ENCODE data around the gene PRKCE. TPM values are rescaled to one million over a fixed set of nuclear protein-coding genes. Genes with fewer than 3 reads are reported as not detected.
A peak's percentile ranks its signal among the peaks of the same experiment; 100 is the strongest.

PRKCE gene
- total RNA-seq, 1 experiment from 2014 or later = 17.7 TPM

DNA sequence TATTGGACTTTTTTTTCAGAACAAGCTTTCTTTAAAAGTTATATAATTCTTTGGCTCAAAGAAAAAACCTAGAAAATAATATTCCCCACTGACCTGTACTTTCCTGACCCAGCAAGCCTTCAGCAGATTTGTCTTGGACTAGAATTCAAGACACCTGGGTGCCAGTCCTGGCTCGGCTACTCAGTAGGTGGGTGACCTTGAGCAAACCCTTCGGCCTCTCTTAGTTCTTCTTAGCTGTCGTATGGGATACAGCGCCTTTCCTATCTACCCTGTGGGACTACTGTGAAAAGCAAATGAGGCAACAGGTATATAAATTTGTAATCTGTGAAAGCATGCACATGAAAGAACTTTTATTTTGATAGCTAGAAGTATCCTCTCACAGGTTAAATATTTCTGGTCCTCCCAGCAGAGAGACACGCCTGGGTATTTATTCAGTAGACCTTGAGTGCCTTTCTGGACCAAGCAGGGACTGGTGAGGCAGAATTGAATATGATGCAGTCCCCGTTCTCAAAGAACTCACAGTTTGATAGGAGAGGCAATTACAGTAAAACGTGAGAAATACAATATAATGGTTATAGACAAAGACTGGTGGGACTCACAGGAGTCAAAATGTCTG is 576.3 kb downstream of the PRKCE start:
- no TSS peak for BruUV-seq (replicated peaks)
- Mint-ChIP-seq H3K27ac (ENCODE audit: unreplicated experiment) (no peak overlapping the region), H3K4me1 (ENCODE audit: low read depth, unreplicated experiment) (peaks cover 63% of the 10 kb centered on the region), H3K9me3 (ENCODE audit: low read depth, unreplicated experiment) (no peaks in the 10 kb centered on the region), H3K4me3 (ENCODE audit: low read depth, unreplicated experiment) (no peak overlapping the region), H3K27me3 (ENCODE audit: unreplicated experiment) (no peaks in the 10 kb centered on the region), H3K36me3 (ENCODE audit: insufficient read depth, unreplicated experiment) (peaks cover 6% of the 10 kb centered on the region)
- DNase-seq = no peak
- CTCF ChIA-PET = no interaction called here
- intact Hi-C loops (cut with micrococcal nuclease; ENCODE audit: unreplicated experiment) = loop anchor here (2.0 to 5.0 kb wide), 3 partner anchors 70 to 155 kb away; partner anchors contain the start of gene EPAS1
- no peak for TF ChIP-seq CTCF (IDR thresholded peaks at IDR 0.05; ENCODE audit: unreplicated experiment)

DNA sequence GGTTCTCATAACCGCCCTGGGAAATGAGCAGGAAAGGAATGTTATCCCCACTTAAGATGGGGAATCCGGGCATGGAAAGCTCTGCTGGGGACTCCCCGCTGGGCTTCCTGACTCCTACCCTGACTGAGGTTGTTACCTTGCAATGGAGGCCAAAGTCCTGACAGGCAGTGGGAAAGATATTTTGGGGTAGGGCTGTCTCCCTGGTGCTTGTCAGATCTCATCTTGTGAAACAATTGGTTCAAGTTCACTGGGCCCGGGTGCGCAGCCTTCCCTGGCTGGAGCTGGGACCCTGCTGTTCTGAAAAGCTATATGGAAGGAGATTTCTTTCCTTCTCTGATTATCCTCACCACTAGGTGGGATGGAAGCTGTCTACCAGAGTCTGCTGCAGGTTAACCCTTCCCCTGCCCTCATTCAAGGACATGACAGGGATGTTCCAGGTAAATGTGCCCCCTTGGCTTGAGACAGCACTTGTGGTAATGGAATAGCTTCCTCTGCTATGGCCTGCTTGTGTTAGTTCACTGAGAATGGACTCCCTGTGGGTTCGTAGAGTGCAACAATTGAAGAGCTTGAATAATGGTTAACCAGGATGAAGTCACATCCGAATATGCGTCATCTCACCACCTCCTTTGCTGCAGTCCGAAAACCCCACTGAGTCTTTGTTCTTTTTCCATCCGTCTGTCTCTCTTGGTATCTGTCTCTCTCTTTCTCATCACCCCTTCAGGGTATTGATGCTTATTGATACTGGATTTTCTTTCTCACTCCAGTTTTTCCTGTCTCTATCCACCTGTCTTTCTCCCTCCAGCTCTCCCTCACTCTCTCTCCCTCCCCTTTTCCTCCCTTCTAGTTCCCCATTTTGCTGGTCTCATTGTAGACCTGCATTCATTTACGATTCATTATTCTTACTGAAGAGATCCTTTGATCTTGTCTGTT is 577.9 kb downstream of the PRKCE start:
- Mint-ChIP-seq H3K27ac (ENCODE audit: unreplicated experiment) (peak overlapping the region; percentile 90), H3K4me3 (ENCODE audit: low read depth, unreplicated experiment) (peak overlapping the region; percentile 14), H3K4me1 (ENCODE audit: low read depth, unreplicated experiment) (peaks cover 62% of the 10 kb centered on the region), H3K36me3 (ENCODE audit: insufficient read depth, unreplicated experiment) (peaks cover 6% of the 10 kb centered on the region), H3K9me3 (ENCODE audit: low read depth, unreplicated experiment) (no peaks in the 10 kb centered on the region), H3K27me3 (ENCODE audit: unreplicated experiment) (no peaks in the 10 kb centered on the region)
- CTCF ChIA-PET = interaction anchor here (0.7 to 2.1 kb wide), 11 partner anchors 10 to 236 kb away, joined by 3 to 14 read pairs (median 3); partner anchors contain the start of gene EPAS1
- no peak for TF ChIP-seq CTCF (IDR thresholded peaks at IDR 0.05; ENCODE audit: unreplicated experiment)
- intact Hi-C loops (cut with micrococcal nuclease; ENCODE audit: unreplicated experiment) = loop anchor here (2.0 to 5.0 kb wide), 3 partner anchors 68 to 157 kb away; partner anchors contain the start of gene EPAS1
- no TSS peak for BruUV-seq (replicated peaks)
- peak; percentile 47 for DNase-seq

GRCh38 chr2:46230115-46230571 is 578.7 kb downstream of the PRKCE start:
- H3K9me3 Mint-ChIP-seq (ENCODE audit: low read depth, unreplicated experiment) = no peaks in the 10 kb centered on the region
- H3K4me1 Mint-ChIP-seq (ENCODE audit: low read depth, unreplicated experiment) = peaks cover 54% of the 10 kb centered on the region
- no peak for TF ChIP-seq CTCF (IDR thresholded peaks at IDR 0.05; ENCODE audit: unreplicated experiment)
- peak overlapping the region; percentile 14 for H3K4me3 Mint-ChIP-seq (ENCODE audit: low read depth, unreplicated experiment)
- intact Hi-C loops (cut with micrococcal nuclease; ENCODE audit: unreplicated experiment) = no loop called here
- H3K27ac Mint-ChIP-seq (ENCODE audit: unreplicated experiment) = peak overlapping the region; percentile 90
- TSS peak; percentile 98 for BruUV-seq (replicated peaks)
- peak; percentile 72 for DNase-seq
- H3K27me3 Mint-ChIP-seq (ENCODE audit: unreplicated experiment) = no peaks in the 10 kb centered on the region
- peaks cover 6% of the 10 kb centered on the region for H3K36me3 Mint-ChIP-seq (ENCODE audit: insufficient read depth, unreplicated experiment)
- CTCF ChIA-PET = interaction anchor here (0.7 to 2.1 kb wide), 9 partner anchors 9 to 167 kb away, joined by 3 to 14 read pairs (median 4); partner anchors contain the start of gene EPAS1

- TF ChIP-seq CTCF (IDR thresholded peaks at IDR 0.05; ENCODE audit: unreplicated experiment) = no peak
- Mint-ChIP-seq H3K27ac (ENCODE audit: unreplicated experiment) (peak overlapping the region; percentile 90), H3K4me1 (ENCODE audit: low read depth, unreplicated experiment) (peaks cover 47% of the 10 kb centered on the region), H3K9me3 (ENCODE audit: low read depth, unreplicated experiment) (no peaks in the 10 kb centered on the region), H3K4me3 (ENCODE audit: low read depth, unreplicated experiment) (no peak overlapping the region), H3K36me3 (ENCODE audit: insufficient read depth, unreplicated experiment) (peaks cover 6% of the 10 kb centered on the region), H3K27me3 (ENCODE audit: unreplicated experiment) (no peaks in the 10 kb centered on the region)
- DNase-seq = peak; percentile 18
- intact Hi-C loops (cut with micrococcal nuclease; ENCODE audit: unreplicated experiment) = no loop called here
- BruUV-seq (replicated peaks) = no TSS peak
- CTCF ChIA-PET = interaction anchor here (0.7 to 2.1 kb wide), 5 partner anchors 8 to 168 kb away, joined by 3 to 14 read pairs (median 4); partner anchors contain the start of gene EPAS1
These were observed 579.4 kb downstream of the PRKCE start for GRCh38 chr2:46230677-46231425.

Data from Calu3 (cell line).